ENCODE measurements around the gene CDPF1.

DNA sequence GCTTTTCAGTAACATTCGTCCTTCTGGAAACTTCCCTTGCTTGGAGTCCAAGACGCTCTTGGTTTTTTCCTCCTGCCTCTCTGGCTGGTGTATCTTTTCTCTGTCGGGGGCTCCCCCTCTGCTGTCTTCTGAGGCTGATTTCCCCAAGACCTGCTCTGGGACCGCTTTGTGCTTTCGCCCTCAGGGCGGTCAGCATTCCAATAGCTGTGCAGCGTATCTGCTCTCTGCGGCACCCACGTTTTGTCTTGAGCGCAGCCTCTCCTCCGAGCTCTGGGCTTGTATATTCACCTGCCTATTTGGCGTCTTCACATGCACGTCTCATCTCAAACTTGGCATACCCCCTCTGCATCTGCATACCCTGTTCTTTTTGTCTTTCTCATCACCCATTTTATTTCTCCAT, 49.0 kb upstream of the CDPF1 start:
- TF ChIP-seq EZH2 (IDR thresholded peaks at IDR 0.05) (no peak), POLR2AphosphoS5 (IDR thresholded peaks at IDR 0.05; ENCODE audit: borderline replicate concordance, low read depth, low read length) (no peak), FOXP2 (optimal IDR thresholded peaks at IDR 0.05; ENCODE audit: control extremely low read depth, extremely low read length, insufficient read depth) (no peak)
